ENCODE measurements around the gene DSC2.
"Not testable (repeated sequence)": the region's sequence is repeated elsewhere in the genome, so short reads cannot be mapped to it uniquely, and the experiment has no call there.

The DSC2 gene

DNA sequence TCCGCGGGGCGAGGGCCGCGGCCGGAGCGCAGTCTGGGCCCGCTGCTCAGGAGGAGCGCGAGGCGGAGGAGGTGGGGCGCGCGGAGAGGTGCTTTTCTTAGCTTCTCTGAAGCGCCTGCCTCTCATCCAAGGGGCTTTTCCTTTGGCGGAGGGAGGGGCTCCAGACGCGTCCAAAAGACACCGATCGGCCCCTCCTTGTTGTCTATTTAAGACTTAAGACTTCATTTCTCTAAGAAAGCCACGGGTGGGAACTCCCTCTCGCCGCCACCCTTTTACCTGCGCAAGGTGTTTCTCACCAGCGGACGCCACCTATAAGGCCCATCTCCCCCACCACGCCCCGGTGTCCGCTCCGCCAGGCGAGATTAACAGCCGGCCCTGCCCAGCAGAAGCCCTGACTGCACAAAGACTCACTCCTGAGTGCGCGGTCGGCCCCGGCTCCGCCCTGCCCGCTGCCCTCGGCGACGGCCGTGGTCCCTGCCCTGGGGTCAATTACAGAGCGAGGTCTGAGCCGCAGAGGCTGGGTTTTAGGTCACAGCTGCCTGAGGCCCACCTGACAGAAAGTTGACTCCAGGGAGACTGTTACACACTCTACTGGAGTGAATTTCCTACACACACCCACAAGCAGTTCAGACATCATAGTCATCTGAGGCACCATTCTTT, at the start of gene DSC2:
Gene DSC2 (minus strand): TSS at position 397 of the 660 bp plus-strand sequence. CDS start 450 bp downstream, outside the sequence.
- DNase-seq, result no peak

DNA sequence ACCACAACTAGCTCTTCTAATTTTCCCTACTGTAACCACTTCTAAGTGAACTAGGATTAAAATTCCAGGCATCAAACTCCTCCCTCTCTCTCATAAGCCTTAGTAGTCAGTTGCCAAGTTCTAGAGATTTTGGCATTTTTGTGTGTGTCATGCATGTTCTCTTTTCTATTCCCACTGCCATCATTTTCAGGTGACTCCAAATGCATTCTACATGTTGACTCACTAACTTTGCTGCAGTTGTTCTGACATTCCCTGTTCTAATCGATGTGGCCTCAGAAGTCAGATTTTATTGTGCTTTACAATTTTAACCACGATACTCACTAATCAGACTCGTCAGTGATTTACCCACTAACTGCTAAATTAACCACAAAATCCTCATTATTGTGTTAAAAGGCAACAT, 47.1 kb upstream of the DSC2 start:
- no peak for DNase-seq

DNA sequence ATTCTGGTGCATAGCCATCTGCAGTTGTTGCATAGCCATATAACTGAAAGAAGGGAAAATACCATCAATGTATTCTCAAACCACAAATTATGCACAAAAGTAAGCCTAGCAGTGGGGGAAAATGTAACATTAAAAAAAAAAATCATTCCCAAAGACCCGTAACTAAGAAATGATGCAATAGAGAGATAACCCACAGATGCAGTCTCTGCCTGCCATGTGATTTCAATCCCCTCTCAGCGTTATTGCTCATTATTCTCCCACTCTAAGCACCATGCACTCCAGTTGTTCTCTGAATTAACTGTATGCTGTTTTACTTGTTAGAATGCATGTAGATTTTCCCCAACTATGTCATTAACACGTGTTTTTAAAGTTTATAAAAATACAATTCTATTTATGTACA, 46.4 kb upstream of the DSC2 start:
- no peak for DNase-seq

DNA sequence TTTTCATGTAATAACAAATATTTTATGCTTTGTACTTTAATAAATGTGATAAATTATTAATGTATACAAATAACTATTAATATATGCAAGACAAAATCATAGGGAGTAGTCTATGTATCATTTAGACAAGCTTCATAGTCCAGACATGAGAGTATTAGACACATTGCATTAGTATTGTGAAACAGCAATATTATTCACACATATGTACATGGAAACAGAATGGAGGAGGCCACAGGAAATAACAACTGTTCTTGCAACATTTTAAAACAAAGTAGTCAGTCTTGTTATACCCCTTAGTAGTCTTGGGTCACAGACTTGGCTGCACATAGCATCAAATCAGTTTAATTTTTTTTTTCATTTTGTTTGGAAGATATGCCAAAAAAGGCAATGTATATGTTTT, 44.6 kb upstream of the DSC2 start:
- no peak for DNase-seq

DNA sequence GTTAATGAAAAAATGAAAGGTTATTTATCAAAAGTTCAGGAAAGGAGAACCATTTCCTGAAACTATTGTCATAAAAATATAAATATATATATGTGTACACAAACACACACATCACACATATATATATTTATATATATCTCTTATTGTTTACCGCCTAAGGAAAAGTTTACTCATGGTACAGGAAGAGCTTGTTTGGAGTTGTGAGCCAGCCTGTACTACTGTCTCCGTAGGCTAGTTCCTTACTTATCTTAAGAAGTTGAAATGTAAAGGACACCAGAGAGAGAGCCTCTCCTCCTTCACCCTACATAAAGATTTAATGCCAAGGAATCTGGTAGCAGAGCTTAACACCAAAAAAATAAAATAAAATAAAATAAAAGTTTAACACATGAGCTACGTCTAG, 40.8 kb upstream of the DSC2 start:
- DNase-seq, result no peak

DNA sequence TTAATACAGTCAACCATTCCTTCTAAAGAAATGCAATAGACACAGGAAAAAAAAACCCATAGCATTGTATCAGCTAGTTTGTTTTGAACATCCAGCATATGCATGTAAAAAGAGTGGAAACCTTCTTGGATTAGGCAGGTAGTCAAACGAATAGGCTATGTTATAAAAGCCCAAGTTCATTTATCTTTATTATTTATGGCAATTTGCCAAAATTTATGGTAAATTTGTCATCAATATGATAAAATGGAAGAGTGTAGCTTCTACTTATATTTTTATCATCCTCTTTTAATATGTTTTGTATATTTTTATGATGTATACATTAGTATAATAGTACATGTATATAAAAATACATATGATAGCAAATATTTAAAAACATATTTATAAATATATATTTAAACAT, 36.5 kb upstream of the DSC2 start:
- DNase-seq, result no peak

DNA sequence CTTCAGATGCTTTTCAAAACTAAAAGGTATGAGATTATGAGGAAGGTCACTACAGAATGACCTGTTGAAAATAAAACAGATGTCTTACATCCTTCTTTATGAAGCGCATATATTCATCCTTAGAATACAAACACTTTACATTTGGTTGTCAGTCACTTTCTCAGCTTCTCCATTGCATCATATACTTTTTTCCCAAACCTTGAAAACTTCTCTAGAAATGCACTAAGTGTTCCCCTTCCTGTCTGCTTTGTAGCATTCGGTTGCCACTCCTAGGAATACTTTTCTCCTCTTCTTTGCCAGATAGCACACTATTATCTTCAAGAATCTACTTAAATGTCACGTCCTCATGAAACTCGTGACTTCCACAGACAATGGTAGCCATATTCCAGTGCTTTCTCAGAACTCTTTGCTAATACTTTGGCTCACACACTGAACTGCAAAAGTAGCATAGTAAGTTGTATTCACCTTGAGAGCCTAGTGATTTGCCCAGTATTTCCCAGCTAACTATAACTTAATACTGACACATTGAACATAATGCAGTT, 32.8 kb upstream of the DSC2 start:
- DNase-seq, result no peak

DNA sequence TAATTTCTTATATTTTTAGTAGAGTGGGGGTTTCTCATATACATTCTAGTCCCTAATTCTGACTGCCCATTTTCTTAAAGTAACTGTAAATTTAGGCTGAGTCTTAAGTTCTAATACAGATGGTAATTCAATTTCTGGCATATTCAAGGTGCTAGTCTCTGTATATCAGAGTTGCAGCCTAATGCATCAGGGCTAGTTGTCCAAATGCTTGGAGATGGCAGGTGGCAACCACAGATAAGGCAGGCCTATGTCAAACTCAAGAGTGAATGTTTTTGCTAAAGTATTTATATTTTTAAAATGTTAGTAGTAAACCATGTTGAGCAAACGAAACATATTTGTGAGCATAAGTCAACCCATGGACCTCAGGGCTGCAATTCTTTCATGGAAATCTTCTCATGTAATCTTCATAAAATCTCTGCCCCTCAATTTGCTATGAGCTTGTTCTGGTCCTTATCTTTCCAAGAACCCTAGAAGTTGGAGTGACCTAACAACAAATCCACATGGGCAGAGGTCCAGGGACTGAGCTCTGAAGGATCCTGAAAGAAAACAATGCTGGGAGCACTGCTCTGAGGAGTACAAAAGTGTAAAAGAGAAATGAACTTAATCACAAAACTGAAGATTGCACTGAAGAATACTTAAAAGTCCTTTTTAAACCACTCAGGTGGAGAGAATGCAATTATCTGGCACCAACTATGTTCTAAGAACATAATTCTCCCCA, 27.3 kb upstream of the DSC2 start:
- no peak for DNase-seq

DNA sequence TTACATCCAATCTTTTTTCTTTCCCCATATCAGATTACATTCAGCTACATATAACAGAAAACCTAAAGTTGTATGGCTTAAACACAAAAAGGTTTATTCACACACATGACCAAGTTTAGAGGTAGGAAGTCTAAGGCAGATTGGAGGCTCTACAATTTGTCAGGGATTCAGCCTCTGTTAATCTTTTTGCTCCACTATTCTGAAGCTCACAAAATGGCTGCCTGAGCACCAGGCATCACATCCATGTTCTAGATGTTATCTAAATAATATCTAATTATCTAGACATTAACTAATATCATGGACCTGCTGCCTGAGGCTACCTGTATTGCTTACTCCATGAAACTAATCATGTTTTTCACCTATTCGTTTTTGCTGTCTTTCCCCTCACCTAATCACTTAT, 23.7 kb upstream of the DSC2 start:
- DNase-seq, result no peak

DNA sequence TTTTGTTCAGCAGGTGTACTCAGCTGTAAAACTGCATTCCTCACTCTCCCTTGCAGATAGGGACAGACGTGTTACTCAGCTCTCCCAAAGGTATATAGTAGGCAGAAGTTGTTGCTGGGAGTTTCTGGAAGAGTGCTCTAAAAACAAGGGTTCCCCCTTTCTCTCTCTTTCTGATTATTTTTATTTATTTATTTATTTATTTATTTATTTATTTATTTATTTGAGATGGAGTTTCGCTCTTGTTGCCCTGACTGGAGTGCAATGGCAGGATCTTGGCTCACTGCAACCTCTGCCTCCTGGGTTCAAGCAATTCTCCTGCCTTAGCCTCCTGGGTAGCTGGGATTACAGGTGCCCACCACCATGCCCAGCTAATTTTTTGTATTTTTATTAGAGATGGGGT, 20.9 kb upstream of the DSC2 start:
- not testable (repeated sequence) for DNase-seq

DNA sequence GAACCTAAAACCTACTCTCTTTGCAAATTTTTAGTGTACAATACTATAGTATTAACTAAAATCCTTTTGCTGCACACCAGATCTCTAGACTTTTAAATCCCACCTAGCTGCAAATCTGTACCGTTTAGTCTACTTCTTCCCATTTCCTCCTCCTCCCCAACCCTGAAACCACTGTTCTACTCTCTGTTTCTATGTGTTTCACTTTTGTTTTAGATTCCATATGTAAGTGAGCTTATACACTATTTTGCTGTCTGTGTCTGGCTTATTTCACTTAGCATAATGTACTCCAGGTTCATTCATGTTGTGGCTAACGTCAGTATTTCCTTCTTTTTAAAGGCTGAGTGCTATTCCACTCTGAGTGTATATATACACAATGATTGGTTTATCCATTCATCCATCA, 18.4 kb upstream of the DSC2 start:
- DNase-seq, result no peak

DNA sequence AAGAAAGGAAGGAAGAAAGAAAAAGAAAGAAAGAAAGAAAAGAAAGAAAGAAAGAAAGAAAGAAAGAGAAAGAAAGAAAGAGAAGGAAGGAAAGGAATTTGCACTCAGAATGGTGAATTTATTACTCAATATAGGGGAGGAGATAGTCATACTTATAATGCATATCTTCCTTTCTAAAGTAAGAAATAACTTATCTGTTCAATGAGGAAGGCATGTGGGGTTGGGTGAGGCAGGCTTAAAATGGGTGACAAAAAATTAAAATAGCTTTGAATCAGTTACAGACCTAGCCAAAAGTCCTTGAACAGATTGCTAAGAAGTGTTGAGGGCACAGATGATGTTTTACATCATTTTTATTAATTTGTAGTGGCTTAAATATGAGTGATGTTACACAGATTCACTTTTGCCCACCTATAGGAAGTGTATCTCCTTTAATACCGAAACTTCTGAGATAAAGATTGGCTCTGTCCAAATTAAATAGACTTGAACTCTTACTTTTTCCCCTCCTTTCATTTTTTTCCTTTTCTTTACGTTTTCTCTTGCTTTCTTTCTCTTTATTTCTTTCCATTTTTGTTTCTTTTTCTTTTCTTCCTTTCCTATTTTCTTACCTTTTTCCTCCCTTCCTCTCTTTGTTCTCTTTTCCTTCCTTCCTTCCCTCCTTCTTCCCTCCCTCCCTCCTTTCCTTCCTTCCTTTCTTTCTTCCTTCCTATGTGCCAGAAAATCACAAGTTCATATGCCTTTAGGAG, 14.8 kb upstream of the DSC2 start:
- no peak for DNase-seq

DNA sequence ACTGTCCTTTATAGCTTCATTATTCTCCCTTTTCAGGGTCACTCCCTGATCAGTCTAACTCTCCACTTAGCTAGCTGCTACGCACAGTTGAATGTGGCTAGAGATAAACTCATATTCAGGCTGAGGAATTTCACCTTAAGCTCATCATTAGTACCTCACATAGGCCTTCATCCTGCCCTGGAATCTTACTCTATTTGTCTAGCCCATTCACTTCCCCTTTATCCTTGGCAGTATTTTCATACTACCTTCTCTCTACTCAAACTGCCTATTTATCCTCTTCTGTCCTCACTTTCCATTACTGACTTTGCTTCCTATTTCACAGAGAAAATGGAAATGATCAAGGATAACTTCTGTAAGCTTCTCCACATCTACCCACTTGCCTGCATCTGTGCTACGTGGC, 10.6 kb upstream of the DSC2 start:
- no peak for DNase-seq

DNA sequence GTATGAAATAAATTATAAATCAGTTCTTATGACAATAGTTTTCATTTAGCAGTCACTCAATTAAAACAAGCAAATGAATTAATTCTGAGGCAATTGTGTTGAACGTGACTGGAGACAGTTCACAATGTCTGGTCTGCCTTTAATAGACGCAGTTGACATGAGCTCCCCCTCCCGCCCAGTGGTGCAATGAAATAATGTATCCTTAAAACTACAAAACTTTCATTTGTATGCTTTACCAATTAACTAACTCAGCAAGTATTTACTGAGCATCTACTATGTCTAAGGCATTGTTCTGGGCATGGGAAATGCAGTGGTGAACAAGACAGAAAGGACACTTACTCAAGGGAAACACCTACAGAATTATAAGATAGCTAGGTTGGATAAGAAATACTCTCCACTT, 3.5 kb upstream of the DSC2 start:
- DNase-seq, result no peak

DNA sequence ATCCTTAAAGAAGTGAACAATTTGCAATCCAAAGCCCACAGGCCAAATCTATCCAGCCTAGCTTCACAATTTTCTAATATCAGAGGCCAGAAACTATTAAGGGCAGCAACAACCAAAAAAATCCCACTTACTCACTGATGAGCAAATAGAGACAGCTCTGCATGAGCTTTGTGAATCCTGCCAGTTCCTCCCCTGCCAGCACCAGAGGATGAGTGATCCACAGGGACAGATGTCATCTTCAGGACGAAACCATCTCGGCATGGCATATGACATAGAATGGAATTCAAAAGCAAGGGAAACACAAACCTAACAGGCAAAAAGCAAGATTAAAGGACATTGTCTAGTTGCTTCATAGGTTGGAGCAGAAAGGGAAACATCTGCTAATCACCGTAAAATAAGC, 2.2 kb upstream of the DSC2 start:
- DNase-seq, result no peak

DNA sequence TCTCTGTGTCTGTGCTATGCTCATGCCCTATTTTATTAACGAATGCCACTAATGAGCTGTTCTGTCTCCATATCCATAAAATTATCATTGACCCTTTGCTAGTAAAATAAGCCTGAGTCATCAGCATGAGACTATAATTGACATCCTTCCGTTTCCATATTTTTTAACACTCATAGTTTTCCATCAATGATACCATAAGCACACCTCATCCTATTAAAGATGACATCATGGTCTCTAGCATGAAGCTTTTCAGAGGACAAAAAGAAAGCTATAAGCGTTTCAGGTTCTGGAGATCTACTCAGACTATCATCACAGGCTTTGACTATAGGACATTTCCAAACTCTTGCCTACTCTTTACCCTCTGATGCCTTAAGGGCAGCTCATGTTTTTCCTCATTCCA, 1.2 kb upstream of the DSC2 start:
- no peak for DNase-seq

DNA sequence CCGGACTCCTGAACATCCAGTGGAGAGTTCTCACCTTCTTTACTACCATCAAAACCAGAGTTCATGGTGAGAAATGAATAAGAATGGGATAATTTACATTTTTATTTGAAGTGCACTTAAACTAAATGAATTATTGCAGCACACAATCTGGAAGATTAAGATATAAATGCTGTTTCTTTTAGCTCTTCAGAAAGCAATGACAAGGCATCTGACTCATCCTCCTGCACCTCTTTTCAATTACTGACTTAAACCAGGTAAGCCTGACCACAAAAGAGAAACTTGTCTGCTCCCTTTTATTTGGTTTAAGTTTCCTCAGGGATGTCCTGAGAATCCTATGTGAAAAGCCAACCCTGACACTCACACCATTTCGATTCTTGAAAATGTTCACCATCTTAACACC, 720 bp upstream of the DSC2 start:
- DNase-seq, result no peak

DNA sequence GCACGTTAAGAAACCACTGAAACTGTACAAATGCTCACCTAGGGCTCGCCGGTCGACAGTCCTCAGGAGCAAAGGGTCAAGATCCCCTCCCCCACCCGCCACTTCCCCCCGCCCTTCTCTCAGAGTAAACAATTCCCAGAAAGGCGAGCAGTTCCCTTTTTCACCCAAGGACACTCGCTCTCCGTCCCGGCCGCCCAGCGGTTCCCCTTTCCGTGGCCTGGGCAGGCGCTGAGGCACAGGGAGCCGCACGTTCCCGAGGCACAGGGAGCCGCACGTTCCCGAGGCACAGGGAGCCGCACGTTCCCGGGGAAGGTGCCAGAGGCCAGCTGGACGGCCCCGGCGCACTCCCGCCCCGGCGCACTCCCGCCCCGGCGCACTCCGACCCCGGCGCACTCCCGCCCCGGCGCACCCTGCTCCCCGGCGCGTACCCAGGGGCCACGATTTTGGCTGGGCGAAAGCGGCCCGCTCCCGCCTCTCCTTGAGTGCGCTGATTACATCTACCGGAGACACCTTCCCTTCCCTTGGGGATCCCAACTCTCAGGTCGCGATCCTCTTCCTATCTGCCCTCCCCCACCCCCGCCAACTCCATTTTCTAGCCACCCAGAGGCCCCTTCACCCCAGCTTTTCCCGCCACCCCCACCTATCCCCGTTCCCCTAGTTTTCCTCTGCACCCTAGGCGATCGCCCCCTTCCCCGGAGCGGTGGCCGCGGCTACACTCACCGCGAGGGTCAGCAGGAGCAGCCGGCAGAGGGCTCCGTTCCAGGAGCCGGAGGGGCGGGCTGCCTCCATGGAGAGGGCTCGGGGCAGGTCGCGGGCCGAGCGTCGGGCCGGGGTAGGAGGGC, 817 bp downstream of the DSC2 start:
- no peak for DNase-seq

DNA sequence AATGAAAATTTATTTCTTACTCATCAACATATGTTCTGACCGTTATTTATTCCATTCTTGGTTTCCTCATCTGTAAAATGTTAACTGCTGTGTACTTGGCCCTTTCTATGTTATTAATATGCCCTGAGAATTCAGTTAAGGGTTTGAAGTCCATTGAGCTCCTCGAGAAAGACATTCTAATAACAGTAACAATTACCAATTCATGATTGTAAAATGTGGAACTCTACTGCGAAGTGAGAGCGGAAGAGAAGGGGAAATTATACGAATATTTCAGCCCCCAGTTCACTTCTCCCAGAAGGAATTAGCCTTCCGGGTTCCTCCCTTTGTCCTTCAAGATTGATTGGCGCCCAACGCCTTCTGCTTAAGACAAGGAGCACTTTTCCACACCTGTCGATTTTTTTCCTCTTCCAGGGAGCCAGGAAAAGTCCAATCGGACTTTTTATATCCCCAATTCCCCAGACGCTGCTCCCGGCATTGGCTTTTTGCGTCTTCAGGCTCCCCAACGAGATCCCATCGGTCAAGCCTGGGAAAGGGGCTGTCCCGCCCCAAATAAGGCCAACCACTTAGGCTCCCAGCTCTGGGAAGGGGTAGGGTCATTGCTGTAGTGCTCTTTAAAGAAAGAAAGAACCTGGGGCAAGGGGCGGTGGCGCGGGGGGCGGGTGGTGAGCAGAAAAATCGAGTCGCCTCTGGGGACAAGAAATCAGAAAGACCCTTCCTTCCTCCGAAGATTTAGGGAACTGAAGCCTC, 1.6 kb downstream of the DSC2 start:
- no peak for DNase-seq

DNA sequence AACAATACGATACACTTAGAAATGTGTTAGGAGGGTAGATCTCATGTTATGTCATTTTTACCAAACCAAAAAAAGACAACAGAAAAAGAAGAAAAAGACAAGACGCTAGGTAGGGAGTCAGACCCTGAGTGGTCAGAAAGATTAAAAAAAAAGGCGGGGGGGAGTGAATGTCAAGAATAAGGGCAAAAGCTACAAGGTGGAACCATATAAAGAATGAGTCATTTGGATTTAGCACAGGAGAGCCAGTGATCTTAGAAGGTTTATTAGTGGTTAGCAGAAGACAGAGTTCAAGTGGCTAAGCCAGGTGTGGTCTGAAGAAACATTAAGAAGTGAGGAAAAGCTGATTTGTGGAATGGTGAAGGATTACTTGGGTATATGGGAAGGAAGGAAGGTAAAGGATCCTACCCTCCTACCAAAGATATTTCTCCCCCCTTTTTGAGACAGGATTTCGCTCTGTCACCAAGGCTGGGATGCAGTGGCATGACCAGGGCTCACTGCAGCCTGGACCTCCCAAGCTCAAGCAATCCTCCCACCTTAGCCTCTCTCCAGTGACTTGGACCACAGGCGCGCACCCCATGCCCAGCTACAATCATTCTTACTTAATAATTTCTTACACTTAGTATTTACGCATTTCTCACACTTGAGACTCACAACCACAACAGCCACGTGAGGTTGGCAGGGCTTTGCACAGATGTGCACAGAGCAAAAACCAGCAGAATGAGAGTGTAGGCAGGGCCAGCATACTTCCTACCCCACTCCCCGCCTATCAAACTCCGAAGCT, 2.6 kb downstream of the DSC2 start:
- no peak for DNase-seq

DNA sequence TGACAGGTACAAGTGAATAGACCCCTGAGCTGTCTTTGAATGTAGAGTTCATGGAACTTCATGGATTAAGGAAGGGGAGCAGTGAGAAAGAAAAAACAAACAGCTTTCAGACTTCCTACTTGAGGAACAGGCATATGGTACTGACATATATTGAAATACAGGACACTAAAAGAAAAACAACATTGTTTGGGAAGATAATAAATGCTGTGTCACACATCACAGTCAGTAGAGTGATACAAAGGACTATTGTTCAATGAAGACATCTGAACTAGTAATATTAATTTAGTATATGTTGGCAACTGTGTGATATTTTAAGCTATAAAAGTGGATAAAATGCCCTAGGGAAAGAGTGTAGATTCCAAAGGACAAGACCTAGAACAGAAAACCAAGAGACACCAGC, 3.3 kb downstream of the DSC2 start:
- DNase-seq, result no peak

Data from CD4-positive, alpha-beta T cell treated with Interleukin-4 for 4 hours (primary cell).